Measurements from ENCODE around the gene DYNLT3.

Gene DYNLT3

DNA sequence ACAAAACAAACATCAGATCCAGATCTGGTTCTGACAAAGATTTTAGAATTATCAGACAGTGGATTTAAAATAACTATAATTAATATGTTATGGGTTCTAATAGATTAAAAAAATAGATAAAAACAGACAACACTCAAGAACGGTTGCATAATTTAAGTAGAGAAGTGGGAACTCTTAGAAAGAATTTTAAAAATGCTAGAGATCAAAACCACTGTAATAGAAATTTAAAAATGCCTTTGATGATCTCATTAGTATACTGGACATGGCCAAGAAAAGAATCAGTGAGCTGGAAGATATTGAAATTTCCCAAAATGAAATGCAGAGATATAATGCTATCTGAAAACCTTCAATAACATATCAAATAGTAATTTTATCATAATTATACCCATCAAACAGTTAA, 28.3 kb upstream of the DYNLT3 start:
- Histone ChIP-seq H3K27me3 (ENCODE audit: insufficient read depth, poor library complexity, severe bottlenecking) (peaks cover 5% of the 10 kb centered on the region), H3K4me3 (replicated peaks; ENCODE audit: insufficient read depth, low read length) (no peak overlapping the region), H3K27ac (replicated peaks) (no peak overlapping the region)
- TF ChIP-seq GABPA (IDR thresholded peaks at IDR 0.05; ENCODE audit: low read depth): no peak
- TF ChIP-seq, protein P1, sequence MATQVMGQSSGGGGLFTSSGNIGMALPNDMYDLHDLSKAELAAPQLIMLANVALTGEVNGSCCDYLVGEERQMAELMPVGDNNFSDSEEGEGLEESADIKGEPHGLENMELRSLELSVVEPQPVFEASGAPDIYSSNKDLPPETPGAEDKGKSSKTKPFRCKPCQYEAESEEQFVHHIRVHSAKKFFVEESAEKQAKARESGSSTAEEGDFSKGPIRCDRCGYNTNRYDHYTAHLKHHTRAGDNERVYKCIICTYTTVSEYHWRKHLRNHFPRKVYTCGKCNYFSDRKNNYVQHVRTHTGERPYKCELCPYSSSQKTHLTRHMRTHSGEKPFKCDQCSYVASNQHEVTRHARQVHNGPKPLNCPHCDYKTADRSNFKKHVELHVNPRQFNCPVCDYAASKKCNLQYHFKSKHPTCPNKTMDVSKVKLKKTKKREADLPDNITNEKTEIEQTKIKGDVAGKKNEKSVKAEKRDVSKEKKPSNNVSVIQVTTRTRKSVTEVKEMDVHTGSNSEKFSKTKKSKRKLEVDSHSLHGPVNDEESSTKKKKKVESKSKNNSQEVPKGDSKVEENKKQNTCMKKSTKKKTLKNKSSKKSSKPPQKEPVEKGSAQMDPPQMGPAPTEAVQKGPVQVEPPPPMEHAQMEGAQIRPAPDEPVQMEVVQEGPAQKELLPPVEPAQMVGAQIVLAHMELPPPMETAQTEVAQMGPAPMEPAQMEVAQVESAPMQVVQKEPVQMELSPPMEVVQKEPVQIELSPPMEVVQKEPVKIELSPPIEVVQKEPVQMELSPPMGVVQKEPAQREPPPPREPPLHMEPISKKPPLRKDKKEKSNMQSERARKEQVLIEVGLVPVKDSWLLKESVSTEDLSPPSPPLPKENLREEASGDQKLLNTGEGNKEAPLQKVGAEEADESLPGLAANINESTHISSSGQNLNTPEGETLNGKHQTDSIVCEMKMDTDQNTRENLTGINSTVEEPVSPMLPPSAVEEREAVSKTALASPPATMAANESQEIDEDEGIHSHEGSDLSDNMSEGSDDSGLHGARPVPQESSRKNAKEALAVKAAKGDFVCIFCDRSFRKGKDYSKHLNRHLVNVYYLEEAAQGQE (IDR thresholded peaks at IDR 0.05; ENCODE audit: insufficient replicate concordance, low read depth): no peak
- no peak for TF ChIP-seq POLR2AphosphoS5 (IDR thresholded peaks at IDR 0.05; ENCODE audit: low read depth)
- no peak for TF ChIP-seq SPI1 (IDR thresholded peaks at IDR 0.05; ENCODE audit: borderline replicate concordance, low read depth)
- TF ChIP-seq, protein P2, sequence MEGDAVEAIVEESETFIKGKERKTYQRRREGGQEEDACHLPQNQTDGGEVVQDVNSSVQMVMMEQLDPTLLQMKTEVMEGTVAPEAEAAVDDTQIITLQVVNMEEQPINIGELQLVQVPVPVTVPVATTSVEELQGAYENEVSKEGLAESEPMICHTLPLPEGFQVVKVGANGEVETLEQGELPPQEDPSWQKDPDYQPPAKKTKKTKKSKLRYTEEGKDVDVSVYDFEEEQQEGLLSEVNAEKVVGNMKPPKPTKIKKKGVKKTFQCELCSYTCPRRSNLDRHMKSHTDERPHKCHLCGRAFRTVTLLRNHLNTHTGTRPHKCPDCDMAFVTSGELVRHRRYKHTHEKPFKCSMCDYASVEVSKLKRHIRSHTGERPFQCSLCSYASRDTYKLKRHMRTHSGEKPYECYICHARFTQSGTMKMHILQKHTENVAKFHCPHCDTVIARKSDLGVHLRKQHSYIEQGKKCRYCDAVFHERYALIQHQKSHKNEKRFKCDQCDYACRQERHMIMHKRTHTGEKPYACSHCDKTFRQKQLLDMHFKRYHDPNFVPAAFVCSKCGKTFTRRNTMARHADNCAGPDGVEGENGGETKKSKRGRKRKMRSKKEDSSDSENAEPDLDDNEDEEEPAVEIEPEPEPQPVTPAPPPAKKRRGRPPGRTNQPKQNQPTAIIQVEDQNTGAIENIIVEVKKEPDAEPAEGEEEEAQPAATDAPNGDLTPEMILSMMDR (IDR thresholded peaks at IDR 0.05; ENCODE audit: insufficient read depth, low read length): no peak
- no peak for DNase-seq (ENCODE audit: low read depth in 1 of 2, low spot score in 1 of 2)

DNA sequence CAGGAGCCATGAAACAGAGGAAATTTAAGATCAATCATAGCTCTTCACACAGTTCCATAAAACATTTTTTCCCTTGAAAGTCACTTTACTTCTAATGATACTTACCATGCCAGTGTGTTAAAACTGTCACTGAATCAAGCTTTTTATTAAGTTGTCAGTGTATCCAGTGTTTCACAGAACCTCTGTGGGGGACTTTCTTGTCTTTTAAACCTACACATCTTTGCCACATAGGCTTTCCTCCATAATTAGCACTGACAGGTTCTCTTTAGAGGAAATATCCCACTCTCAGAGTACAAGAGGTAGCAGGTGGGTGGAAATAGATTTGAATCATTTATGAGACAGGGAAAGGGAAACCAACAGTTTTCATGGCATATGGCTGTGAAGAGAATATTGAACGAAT, 25.8 kb upstream of the DYNLT3 start:
- no peak overlapping the region for H3K27ac ChIP-seq (replicated peaks)
- no peak overlapping the region for H3K4me3 ChIP-seq (replicated peaks; ENCODE audit: insufficient read depth, low read length)
- no peak for DNase-seq (ENCODE audit: low read depth in 1 of 2, low spot score in 1 of 2)
- no peak for TF ChIP-seq POLR2AphosphoS5 (IDR thresholded peaks at IDR 0.05; ENCODE audit: low read depth)
- TF ChIP-seq GABPA (IDR thresholded peaks at IDR 0.05; ENCODE audit: low read depth): no peak
- no peak for TF ChIP-seq SPI1 (IDR thresholded peaks at IDR 0.05; ENCODE audit: borderline replicate concordance, low read depth)
- TF ChIP-seq, protein P1 (IDR thresholded peaks at IDR 0.05; ENCODE audit: insufficient replicate concordance, low read depth): no peak
- TF ChIP-seq, protein P2 (IDR thresholded peaks at IDR 0.05; ENCODE audit: insufficient read depth, low read length): no peak
- H3K27me3 ChIP-seq (ENCODE audit: insufficient read depth, poor library complexity, severe bottlenecking): peaks cover 5% of the 10 kb centered on the region

DNA sequence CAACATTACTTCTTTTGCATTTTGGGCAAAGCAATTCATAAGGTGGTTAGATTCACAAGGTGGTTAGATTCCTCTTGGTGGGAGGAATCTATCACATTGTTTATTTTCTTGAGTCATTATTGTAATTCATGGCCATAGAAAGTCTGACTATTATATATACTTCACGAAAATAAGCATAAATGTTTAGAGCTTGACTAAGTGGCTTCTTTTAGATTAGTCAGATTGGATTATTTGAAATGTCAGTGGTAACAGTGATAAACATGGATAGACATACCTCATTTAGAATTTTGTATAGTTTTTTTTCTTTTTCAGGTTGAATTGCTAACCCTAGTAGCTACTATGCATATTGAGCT, 24.9 kb upstream of the DYNLT3 start:
- Histone ChIP-seq H3K4me3 (replicated peaks; ENCODE audit: insufficient read depth, low read length) (no peak overlapping the region), H3K27ac (replicated peaks) (no peak overlapping the region), H3K27me3 (ENCODE audit: insufficient read depth, poor library complexity, severe bottlenecking) (peaks cover 5% of the 10 kb centered on the region)
- DNase-seq (ENCODE audit: low read depth in 1 of 2, low spot score in 1 of 2): no peak
- no peak for TF ChIP-seq POLR2AphosphoS5 (IDR thresholded peaks at IDR 0.05; ENCODE audit: low read depth)

DNA sequence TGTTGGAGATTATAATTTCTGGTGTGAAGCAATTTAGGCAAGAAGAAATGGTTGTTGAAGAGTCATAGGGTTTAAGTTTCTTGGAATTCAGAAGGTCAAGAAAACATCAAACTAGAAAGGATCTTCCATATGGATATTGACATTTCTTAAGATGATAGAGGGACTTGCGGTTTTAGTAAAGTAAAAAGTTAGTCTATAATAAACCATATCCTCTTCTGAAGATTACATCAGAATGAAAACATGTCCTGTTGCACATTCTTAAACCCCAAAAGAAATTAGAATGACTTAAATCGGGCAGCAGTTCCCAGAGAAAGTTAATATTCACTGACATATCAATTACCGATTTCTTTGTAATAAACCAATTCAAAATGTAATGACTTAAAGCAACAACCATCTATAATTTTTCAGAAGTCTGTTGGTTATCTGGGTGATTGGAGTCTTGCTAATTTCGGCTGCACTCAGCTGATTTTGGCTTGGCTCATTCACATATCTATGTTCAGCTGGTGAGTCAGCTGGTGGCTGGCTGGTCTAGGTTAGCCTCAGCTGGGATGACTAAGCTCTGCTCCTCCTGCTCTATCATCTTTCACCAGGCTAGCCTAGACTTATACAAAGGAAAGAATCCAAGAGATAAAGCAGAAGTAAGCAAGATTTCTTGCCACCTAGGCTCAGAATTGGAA, 24.4 kb upstream of the DYNLT3 start:
- no peak for TF ChIP-seq SPI1 (IDR thresholded peaks at IDR 0.05; ENCODE audit: borderline replicate concordance, low read depth)
- Histone ChIP-seq H3K27ac (replicated peaks) (no peak overlapping the region), H3K4me3 (replicated peaks; ENCODE audit: insufficient read depth, low read length) (no peak overlapping the region), H3K27me3 (ENCODE audit: insufficient read depth, poor library complexity, severe bottlenecking) (peaks cover 5% of the 10 kb centered on the region)
- no peak for DNase-seq (ENCODE audit: low read depth in 1 of 2, low spot score in 1 of 2)

DNA sequence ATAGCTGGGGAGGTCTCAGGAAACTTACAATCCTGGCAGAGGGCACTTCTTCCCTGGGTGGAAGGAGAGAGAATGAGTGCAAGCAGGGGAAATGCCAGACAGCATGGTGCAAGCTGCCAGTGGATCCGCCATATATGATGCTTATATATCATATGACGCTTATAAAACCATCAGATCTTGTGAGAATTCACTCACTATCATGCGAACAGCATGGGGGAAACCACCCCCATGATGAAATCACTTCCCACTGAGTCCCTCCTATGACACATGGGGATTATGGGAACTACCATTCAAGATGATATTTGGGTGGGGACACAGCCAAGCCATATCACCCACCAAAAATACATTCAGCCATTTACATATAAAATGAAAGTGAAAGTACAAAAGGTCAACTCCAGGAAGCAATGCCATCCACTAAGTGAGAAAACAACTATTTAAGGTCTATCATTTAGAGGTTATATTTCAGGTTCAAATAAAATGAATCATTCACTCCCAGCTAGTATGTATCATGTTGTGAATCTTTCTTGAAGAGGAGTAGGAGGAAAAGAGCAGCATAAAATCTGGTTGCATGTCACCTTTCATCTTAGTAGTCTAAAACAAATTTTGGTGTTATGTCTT, 20.3 kb upstream of the DYNLT3 start:
- DNase-seq (ENCODE audit: low read depth in 1 of 2, low spot score in 1 of 2): no peak

More for the DNA sequence above, 20.3 kb upstream of the DYNLT3 start:
- no peak overlapping the region for H3K4me3 ChIP-seq (replicated peaks; ENCODE audit: insufficient read depth, low read length)
- H3K27me3 ChIP-seq (ENCODE audit: insufficient read depth, poor library complexity, severe bottlenecking): peaks cover 8% of the 10 kb centered on the region
- TF ChIP-seq, protein P2 (IDR thresholded peaks at IDR 0.05; ENCODE audit: insufficient read depth, low read length): no peak
- TF ChIP-seq SPI1 (IDR thresholded peaks at IDR 0.05; ENCODE audit: borderline replicate concordance, low read depth) (no peak), POLR2AphosphoS5 (IDR thresholded peaks at IDR 0.05; ENCODE audit: low read depth) (no peak), GABPA (IDR thresholded peaks at IDR 0.05; ENCODE audit: low read depth) (no peak)
- TF ChIP-seq, protein P1 (IDR thresholded peaks at IDR 0.05; ENCODE audit: insufficient replicate concordance, low read depth): no peak
- no peak overlapping the region for H3K27ac ChIP-seq (replicated peaks)
